Lung (tissue), 12 donors: ENCODE results near the gene SPATA20. TPM values are rescaled to one million over a fixed set of nuclear protein-coding genes. Genes with fewer than 3 reads are reported as not detected.
A peak's percentile ranks its signal among the peaks of the same experiment; 100 is the strongest.

Experiments
- ATAC-seq: fragments of 200-7000 bp; cut with Tn5 transposase; one replicate; pipeline ENCODE4 v1.9.1; 2020; ENCODE audit warnings: moderate number of reproducible peaks; ENCODE audit not compliant: insufficient read depth, low FRiP score
- DNase-seq, 3 donors: peaks; one replicate each; pipeline ENCODE4 v3.0.0-alpha.2; 2013 to 2017
- H3K27ac ChIP-seq, 2 donors: one replicate each; pipeline ENCODE4 v1.5.1; 2013; ENCODE audit warnings: mild to moderate bottlenecking in 2 of 2, moderate library complexity in 2 of 2, control low read depth in 1 of 2, inconsistent platforms in 1 of 2, low read depth in 1 of 2, low read length in 1 of 2
- H3K27me3 ChIP-seq, 3 donors: one replicate each; pipeline ENCODE4 v1.5.1; 2013; ENCODE audit warnings: low read length in 2 of 3; ENCODE audit not compliant: control insufficient read depth in 3 of 3, insufficient read depth in 3 of 3
- H3K36me3 ChIP-seq, 4 donors: one replicate each; pipeline ENCODE4 v1.5.1; 2013; ENCODE audit warnings: low read length in 4 of 4, mild to moderate bottlenecking in 1 of 4, moderate library complexity in 1 of 4; ENCODE audit not compliant: control insufficient read depth in 4 of 4, insufficient read depth in 4 of 4
- H3K4me1 ChIP-seq, 5 donors: one replicate each; pipeline ENCODE4 v1.5.1; 2013; ENCODE audit warnings: low read length in 5 of 5, mild to moderate bottlenecking in 2 of 5, moderate library complexity in 1 of 5; ENCODE audit not compliant: control insufficient read depth in 5 of 5, insufficient read depth in 5 of 5
- H3K4me3 ChIP-seq: one replicate; pipeline ENCODE4 v1.5.1; 2013; ENCODE audit warnings: mild to moderate bottlenecking, control low read depth, moderate library complexity
- H3K9ac ChIP-seq, 2 donors: one replicate each; pipeline ENCODE4 v1.5.1; 2013; ENCODE audit warnings: low read length in 2 of 2, control low read depth in 1 of 2; ENCODE audit not compliant: insufficient read depth in 1 of 2
- H3K9me3 ChIP-seq, 4 donors: one replicate each; pipeline ENCODE4 v1.5.1; 2013; ENCODE audit warnings: low read length in 3 of 4, mild to moderate bottlenecking in 1 of 4, moderate library complexity in 1 of 4; ENCODE audit not compliant: control insufficient read depth in 4 of 4, insufficient read depth in 3 of 4
- WGBS, 2 donors: extraction: QIAGEN DNeasy Blood & Tissue Kit; methylation state at CpG; one replicate each; pipeline ENCODE4 v1.1.7; 2013; 5-methylcytosine and 5-hydroxymethylcytosine counted together
- polyA plus RNA-seq, 2 donors: library from polyadenylated mRNA; stranded (reverse); fragments of 200-250 nt; gene quantifications; one replicate each; pipeline ENCODE4 v1.2.1, GENCODE V29; 2013
- total RNA-seq, 2 donors: library from RNA; depleted of rRNA in 1 of 2; stranded (reverse); fragments of >200 nt in 1 of 2; gene quantifications; one replicate each; pipeline ENCODE4 v1.2.1, GENCODE V29; 2014 to 2021
- TF ChIP-seq, protein P1 (sequence below): IDR thresholded peaks from 2 replicates; pipeline ENCODE4 v1.5.1; 2012; ENCODE audit warnings: mild to moderate bottlenecking; ENCODE audit errors: control extremely low read depth, extremely low read depth
- donor health status: control.
- donor health status: control.
- donor health status: Bipolar disorder and iron deficiency.
- donor health status: healthy.
- donor health status: DM: yes; HTN: yes; CAD: no.

Gene SPATA20
- total and polyA plus RNA-seq, 4 donors = 10.5 to 37.8 (median 29.0) TPM

DNA sequence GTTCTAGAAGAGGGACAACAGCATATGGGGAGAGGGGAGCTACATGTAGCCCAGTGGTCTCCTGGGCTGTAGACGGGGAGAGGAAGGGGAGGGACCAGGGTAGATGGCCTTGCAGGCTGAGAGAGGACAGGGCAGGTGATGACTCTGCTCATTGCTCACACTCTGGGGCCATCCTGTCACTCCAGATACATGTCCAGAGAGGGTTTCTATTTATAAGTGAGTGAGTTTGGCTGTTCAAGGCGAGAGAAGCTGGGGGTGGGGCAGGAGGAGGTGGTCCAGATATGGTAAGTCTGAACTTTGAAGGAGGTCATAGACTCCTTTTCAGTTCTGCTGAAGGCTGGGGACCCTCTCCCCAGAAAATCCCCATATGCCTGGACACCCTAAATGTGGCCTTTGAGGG, 35.8 kb downstream of the SPATA20 start:
- H3K4me3 ChIP-seq = no peak overlapping the region
- DNase-seq (no peak), ATAC-seq (no peak)
- TF ChIP-seq, protein P1, sequence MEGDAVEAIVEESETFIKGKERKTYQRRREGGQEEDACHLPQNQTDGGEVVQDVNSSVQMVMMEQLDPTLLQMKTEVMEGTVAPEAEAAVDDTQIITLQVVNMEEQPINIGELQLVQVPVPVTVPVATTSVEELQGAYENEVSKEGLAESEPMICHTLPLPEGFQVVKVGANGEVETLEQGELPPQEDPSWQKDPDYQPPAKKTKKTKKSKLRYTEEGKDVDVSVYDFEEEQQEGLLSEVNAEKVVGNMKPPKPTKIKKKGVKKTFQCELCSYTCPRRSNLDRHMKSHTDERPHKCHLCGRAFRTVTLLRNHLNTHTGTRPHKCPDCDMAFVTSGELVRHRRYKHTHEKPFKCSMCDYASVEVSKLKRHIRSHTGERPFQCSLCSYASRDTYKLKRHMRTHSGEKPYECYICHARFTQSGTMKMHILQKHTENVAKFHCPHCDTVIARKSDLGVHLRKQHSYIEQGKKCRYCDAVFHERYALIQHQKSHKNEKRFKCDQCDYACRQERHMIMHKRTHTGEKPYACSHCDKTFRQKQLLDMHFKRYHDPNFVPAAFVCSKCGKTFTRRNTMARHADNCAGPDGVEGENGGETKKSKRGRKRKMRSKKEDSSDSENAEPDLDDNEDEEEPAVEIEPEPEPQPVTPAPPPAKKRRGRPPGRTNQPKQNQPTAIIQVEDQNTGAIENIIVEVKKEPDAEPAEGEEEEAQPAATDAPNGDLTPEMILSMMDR = no peak
- no peaks in the 10 kb centered on the region for H3K9me3 ChIP-seq
- no peaks in the 10 kb centered on the region for H3K27me3 ChIP-seq
- peak overlapping the region in 1 of 2 donors; percentile 66 for H3K27ac ChIP-seq
- no peak overlapping the region for H3K9ac ChIP-seq
- WGBS, 2 donors = 87 to 88% methylated on average over 2 of the region's 2 CpGs
- H3K36me3 ChIP-seq = peaks cover 0 to 21% (median 3%) of the 10 kb centered on the region in 4 donors
- peaks cover 0 to 5% (median 0%) of the 10 kb centered on the region in 5 donors for H3K4me1 ChIP-seq

DNA sequence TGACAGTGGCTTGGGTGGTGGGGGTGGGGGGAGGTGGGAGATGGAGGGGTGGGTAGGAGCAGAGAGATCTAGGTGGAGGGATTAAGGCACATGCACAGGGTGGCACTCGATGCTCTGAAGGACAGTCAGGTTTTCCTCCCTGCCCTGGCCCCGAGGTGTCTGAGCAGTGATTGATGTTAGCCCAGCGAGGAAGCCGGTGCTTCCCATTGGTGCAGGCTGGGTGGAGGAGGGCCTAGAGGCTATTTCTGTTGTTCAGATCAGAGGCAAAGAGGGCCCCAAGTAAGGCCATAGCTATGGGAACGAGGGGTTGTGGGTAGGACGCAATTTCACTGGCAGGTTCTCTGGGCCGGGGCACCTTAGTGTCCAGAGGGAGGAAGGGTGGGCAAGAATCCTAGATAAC, 36.7 kb downstream of the SPATA20 start:
- no peak overlapping the region for H3K4me3 ChIP-seq
- H3K4me1 ChIP-seq = peaks cover 0 to 7% (median 0%) of the 10 kb centered on the region in 5 donors
- no peak overlapping the region for H3K9ac ChIP-seq
- no peak overlapping the region for H3K27ac ChIP-seq
- no peaks in the 10 kb centered on the region for H3K27me3 ChIP-seq
- TF ChIP-seq, protein P1 = no peak
- no peak for ATAC-seq
- DNase-seq = no peak
- H3K36me3 ChIP-seq = peaks cover 0 to 17% (median 3%) of the 10 kb centered on the region in 4 donors
- 61 to 62% methylated on average over 7 of the region's 7 CpGs for WGBS, 2 donors
- H3K9me3 ChIP-seq = no peaks in the 10 kb centered on the region

DNA sequence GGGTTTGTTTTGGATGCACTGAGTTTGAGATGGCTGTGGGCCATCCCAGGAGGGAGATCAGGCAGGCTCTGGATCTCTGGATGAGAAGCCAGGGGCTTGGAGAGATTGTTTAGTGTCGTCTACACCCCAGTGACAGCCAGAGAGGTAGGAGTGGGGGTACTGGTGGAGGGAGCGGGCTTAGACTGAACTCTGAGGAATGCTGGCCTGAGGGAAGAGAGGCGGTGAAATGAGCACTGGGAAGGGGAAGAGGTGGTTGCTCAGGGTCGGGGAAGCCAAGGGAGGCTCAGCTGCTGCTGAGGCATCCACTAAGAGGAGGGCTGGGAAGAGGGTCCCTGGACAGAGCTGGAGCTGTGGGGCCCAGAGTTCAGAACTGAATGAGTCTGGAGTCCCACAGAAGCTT, 37.1 kb downstream of the SPATA20 start:
- H3K4me3 ChIP-seq = no peak overlapping the region
- H3K9ac ChIP-seq = no peak overlapping the region
- 81 to 90% methylated on average over 4 of the region's 4 CpGs for WGBS, 2 donors
- peaks cover 0 to 17% (median 3%) of the 10 kb centered on the region in 4 donors for H3K36me3 ChIP-seq
- H3K27me3 ChIP-seq = no peaks in the 10 kb centered on the region
- no peak for ATAC-seq
- DNase-seq = no peak
- peaks cover 0 to 12% (median 4%) of the 10 kb centered on the region in 5 donors for H3K4me1 ChIP-seq
- H3K9me3 ChIP-seq = no peaks in the 10 kb centered on the region
- H3K27ac ChIP-seq = no peak overlapping the region
- TF ChIP-seq, protein P1 = no peak

DNA sequence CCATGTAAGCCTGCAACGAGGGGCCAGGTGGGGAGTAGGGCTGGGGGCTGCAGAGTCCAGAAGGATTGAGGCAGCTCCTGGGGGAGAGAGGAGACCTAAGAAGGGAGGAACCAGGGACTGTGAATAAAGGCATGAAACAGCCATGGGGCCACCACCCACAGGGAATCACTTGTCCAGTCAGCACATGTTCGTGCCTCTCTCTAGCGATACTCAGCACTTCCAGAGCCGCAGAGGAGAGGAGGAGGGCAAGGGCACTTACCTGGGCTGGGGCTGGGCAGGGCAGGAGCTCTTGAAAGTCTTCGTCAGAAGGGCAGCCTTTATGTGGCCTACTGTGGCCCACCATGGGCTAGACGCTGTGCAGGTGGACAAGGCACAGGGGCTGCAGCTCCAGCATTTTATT, 37.8 kb downstream of the SPATA20 start:
- H3K4me1 ChIP-seq = peaks cover 0 to 18% (median 10%) of the 10 kb centered on the region in 5 donors
- H3K27me3 ChIP-seq = no peaks in the 10 kb centered on the region
- WGBS, 2 donors = 79 to 85% methylated on average over 6 of the region's 6 CpGs
- TF ChIP-seq, protein P1 = no peak
- peaks cover 0 to 17% (median 3%) of the 10 kb centered on the region in 4 donors for H3K36me3 ChIP-seq
- no peaks in the 10 kb centered on the region for H3K9me3 ChIP-seq
- ATAC-seq (no peak), DNase-seq (no peak)
- H3K27ac ChIP-seq = no peak overlapping the region
- no peak overlapping the region for H3K4me3 ChIP-seq
- no peak overlapping the region for H3K9ac ChIP-seq
